HL-60/S4 (cell line): ENCODE measurements around the gene CHD3.

Experiments used
- in situ Hi-C: fragments of 300-500 bp; cut with MboI; formaldehyde crosslinking; loops from 2 replicates; pipeline ENCODE4 v1.14.3; 2022; ENCODE audit warnings: low sequenced_read_pairs

Gene CHD3

GRCh38 chr17:7864995-7865650 lies 23.5 kb upstream of the CHD3 start:
- in situ Hi-C loops, result no loop called here

DNA sequence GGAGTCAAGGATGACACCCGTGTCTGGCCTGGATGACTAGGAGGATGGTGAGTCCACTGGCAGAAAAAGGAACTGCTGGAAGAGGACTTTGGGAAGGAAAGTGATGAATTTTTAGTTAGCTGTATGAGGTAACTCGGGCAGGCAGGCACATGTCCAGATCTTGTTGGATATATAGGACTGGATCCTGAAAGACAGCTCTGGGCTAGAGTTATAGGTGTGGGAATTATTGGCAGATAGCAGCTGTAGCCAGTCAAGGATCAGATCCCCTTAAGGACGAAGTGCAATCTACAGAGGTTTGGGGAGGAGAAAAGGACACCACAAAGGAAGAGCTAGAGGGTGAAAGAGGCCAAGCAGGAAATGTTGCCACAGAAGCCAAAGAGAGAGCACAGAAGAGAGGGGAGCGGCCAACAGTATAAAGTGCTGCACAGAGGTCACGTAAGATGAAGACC lies 20.7 kb upstream of the CHD3 start:
- in situ Hi-C loops, result no loop called here

DNA sequence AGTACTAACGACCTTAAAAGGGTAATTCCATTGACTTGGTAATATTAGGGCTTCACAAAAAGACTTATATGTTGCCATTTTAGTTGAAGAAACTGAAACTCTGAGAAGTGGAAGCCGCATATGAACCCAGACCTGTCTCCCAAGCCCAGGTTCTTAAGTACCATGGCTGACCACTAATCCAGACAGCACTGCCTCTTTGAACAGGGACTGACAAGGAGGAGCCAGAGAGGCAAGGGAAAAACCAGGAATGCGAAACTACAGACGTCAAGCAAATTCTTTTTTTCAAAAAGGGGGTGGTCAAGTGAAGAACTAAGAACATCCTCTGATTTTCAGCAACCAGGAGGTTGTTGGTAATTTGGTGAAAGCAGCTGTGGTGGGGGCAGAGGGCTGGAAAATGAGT lies 15.5 kb upstream of the CHD3 start:
- in situ Hi-C loops, result no loop called here

DNA sequence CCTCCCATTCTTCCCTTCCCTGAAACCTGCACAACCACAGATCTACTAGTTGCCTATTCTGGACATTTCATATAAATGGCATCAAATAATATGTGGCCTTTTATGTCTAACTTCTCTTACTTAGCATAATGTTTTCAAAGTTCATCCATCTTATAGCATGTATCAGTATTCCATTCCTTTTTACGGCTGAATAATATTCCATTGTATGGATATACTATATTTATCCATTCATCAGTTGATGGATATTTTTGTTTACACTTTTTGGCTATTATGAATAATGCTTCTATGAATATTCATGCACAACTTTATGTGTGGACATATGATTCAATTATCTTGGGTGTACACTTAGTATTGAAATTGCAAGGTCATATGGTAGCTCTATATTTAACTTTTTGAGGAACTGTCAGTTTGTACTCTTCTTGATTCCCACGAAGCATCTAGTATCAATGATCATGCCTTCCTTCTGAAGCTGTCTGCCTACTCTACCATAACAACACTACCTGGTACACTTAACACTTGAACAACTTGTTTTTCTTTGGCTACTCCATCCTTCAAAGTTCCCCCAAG lies 12.7 kb upstream of the CHD3 start:
- in situ Hi-C loops, result no loop called here

DNA sequence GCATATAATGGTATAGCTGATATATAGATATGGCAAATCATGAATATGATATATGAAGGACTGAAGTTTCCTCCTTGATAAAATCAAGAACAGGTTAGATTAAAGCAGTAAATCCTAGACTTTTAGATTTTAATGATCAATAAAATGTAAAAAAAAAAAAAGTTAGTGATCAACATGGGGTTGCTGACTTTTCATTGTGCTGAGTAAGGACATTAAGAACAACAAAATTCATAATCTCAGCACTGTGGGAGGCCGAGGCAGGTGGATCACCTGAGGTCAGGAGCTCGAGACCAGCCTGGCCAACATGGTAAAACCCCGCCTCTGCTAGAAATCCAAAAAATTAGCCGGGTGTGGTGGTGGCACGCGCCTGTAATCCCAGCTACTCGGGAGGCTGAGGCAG lies 10.4 kb upstream of the CHD3 start:
- in situ Hi-C loops, result no loop called here

- in situ Hi-C loops, result no loop called here
These were observed 8.3 kb upstream of the CHD3 start for GRCh38 chr17:7880076-7880868.

DNA sequence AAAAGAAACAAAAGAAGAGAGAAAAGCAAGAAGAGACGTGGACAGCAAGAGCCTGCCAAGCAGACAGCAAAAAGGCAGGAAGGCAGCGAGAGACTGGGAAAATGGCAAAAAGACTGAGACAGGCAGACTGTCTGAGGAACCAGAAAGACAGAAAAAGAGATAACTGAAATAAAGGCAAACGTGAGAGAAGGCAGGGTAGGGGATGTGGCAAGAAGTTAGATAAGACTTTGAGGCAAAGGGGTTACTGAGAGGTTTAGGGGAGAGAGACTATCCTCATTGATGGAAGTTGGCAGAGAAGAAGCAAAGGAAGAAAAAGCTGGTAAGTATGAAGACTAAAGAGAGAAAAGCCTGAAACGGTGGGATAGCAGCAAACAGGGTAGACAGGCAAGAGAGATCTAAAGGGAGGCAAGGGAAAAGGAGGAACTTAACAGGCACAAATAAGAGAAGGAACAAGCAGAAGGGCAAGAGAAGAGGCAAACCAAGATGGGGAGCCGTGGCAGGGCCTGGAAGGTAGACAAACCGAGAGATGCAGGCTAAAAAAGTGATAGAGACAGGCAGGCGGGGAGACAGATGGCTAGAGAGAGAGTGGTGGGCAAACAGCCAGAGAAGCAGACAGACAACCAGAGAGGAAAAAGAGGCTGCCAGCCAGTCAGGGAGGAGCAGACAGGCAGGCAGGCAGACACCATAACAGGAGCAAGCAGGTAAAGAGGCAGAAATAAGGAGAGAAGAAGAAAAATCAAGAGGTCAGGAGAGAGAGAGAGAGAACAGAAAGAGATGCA lies 7.1 kb upstream of the CHD3 start:
- in situ Hi-C loops, result no loop called here

DNA sequence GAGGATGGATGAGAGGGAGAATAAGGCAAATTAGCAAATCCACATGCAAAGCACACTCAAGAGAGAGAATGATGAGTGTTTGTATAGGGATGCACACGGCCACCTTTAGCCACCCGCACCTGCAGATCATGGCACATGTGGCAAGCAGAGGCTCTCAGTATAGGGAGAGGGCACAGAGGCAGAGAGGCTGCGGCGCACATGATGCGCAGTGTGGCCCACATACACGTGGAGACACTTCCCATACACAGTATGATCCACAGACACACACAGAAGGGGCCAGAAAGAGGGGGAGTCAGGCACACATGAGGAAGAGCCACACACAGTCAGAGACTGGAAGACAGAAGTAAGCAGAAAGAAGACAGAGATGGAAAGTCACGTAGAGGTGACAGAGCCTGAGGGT lies 6.5 kb upstream of the CHD3 start:
- in situ Hi-C loops, result no loop called here

GRCh38 chr17:7882629-7883028 lies 6.0 kb upstream of the CHD3 start:
- in situ Hi-C loops, result no loop called here

DNA sequence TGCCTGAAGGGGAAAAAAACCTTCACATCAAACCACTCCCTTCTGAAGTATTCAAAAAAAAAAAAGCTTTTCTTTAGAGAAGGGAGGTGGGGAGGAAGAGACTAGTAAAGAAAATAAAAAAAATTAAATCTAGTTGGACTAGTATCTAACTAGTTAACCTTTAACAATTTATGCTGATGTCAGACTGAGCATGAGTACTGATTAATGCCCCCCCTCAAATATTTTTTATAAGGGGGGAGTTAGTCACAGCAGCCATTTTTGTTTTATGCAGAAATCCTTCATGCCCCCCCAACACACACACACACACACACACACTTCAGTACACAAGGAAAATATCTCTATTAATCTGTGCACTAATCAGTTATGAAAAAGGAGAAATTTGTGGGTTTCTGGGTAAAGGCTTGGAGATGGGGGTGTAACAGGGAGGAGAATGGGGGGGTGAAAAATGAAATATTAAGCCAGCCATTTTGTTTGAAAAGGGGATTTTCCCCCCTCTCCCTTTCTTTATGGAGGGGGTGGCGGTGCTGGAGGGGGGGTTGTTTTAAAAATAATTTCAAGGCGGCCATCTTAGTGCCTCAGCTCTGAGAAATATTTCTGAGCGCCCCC lies 4.7 kb upstream of the CHD3 start:
- in situ Hi-C loops, result no loop called here

DNA sequence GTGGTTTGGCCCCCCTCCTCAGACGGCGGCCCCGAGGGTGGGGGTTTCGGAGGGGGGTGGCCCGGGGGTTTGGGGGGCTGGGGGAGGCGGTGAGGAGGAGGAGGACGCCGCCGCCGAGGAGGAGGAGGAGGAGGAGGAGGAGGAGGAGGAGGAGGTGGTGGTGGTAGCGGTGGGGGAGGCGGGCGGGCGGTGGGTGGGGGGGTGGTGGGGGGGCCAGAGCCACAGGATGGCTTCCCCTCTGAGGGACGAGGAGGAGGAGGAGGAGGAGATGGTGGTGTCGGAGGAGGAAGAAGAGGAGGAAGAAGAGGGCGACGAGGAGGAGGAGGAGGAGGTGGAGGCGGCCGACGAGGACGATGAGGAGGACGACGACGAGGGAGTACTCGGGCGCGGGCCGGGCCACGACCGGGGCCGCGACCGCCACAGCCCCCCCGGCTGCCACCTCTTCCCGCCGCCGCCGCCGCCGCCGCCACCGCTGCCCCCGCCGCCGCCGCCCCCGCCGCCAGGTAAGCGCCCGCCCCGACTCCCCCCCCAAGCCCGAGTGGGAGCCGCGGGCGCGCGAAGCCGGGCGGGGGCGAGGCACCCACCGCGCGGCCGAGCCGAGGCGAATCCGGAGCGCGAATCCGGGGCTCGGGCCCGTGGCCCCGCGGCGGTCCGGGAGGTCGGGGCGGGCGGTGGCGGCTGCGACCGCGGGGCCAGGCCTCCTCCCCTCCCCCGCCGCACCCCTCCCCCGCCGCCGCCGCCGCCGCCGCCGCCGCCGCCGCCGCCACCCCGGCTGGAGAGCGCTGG lies 3.8 kb upstream of the CHD3 start:
- in situ Hi-C loops, result no loop called here

DNA sequence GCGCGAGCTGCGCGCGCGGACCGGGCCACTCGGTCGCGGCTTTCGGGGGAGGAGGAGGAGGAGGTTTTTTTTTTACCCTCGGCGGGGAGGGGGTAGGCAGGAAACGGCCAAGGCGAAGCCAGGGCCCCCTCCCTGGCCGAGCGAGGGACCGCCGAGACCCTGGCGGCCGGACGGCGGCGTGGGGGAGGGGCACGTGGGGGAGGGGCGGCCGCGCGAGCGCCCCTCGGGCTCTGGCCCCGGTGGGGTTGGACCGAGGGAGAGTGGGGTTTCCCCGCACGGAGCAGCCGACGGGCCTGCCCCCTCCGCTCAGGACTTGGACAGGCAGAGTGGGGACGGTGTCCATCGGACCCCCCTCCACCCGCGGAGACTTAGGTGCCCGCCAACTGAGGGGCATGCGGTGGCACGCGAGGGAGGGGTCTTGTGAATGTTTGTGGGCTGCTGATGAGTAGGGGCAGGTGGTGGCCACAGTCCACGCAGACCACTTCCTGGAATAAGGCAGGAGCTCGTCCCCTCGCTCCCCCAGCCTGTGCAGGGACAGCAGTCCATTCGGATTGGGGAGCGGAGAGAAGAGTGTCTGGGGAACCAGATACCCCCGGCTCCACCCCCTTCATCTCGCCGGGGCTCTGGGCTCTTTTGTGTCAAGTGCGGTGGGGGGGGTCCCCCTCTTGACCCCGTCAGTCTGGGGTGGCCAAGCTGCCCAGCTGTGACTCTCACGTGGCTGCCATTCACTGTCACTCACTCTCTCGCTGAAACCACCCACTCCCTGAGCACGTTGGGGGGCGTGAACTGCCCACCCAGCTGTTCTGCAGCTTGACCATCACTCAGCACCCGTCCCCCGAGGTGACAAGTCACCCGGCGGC lies 3.0 kb upstream of the CHD3 start:
- in situ Hi-C loops, result no loop called here

DNA sequence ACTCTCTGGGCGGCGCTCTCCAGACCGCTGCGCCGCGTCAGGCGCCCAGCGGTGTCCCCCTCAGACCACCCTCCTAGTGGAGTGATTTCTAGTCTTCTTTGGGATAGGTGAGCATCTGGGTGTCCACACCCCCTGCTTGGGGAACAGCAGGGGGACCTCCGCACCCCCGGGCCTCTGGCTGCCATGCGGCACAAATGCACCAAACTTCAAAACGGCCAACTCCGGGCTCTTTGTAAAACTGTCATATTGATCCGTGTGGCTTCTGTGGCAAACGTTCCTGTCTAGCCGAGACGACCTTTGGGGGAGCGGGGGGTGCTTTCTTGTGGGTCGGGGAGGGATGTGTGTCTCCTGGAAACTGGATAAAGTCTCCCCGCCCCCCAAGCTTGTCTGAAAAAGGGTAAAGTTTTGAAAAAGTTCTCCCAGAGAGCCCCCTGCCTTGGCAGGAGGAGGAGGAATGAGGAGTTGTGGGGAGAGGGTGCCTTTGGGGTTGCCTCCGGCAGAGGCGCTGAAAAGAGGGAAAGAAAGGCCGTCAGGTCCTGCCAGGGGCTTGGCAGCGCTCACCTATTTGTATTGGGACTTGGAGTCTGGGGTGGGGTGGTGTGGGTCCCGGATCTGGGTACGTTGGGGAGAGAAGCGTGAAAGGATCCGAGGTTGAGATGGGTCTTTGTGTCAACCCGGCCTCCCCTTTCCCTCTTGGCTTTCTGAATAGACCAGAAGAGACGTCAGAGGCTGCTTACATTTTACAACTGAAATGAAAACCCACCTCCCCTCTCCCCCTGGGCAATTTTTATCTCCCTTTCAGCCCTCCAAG lies 2.2 kb upstream of the CHD3 start:
- in situ Hi-C loops, result no loop called here

DNA sequence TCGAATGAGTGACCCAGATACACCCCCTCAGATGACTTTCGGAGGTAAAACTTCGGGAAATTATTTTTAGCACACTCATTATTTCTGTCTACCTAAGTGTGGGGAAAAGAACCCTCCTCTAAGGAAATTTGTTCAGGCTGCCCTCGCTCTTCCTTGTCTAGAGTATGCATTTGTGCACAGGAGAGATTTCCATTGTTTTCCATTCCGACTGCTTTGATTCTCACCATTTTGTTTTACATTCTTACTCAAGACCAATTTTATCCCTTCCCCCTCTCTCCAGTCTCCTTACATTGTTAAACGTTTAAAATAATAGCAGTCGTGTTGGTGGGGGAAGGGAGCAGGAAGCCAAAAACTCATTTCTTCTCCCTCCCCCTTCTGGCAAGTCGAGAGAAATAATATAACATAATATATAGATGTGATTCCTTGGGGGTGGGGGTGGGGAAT lies 1.5 kb upstream of the CHD3 start:
- in situ Hi-C loops, result no loop called here

- in situ Hi-C loops, result no loop called here
These were observed 956 bp upstream of the CHD3 start for GRCh38 chr17:7887482-7888183.

GRCh38 chr17:7889166-7889955 lies 772 bp downstream of the CHD3 start:
- in situ Hi-C loops, result no loop called here
